CD8-positive, alpha-beta memory T cell (primary cell): Measurements from ENCODE around the gene PTPRM. TPM values are rescaled to one million over a fixed set of nuclear protein-coding genes. Genes with fewer than 3 reads are reported as not detected.
A peak's percentile ranks its signal among the peaks of the same experiment; 100 is the strongest.

Experiments
- CTCF ChIA-PET: fragments of 350-600 bp; sonication (Branson Sonifier 250); formaldehyde crosslinking; loops from one replicate; lab custom pipeline; 2021; ENCODE audit warnings: antibody characterized with exemption; lab: Charles Lee
- POLR2A ChIA-PET: fragments of 350-600 bp; sonication (Branson Sonifier 250); formaldehyde crosslinking; loops from one replicate; lab custom pipeline; 2021; ENCODE audit warnings: antibody characterized with exemption; lab: Charles Lee
- DNase-seq, 5 donors: peaks; one replicate each; pipeline versions ENCODE4 v3.0.0 to v3.0.0-alpha.2; 2020 to 2022; ENCODE audit warnings: mixed read lengths in 1 of 5
- H3K27ac ChIP-seq: one replicate; pipeline ENCODE4 v1.7.0; 2013; ENCODE audit warnings: low read depth, mild to moderate bottlenecking, low read length, moderate library complexity
- H3K27me3 ChIP-seq: 2 replicates; pipeline ENCODE4 v1.7.0; 2013; ENCODE audit warnings: low read length, mild to moderate bottlenecking; ENCODE audit not compliant: insufficient read depth, poor library complexity, severe bottlenecking
- H3K36me3 ChIP-seq: 2 replicates; pipeline ENCODE4 v1.7.0; 2013; ENCODE audit warnings: mild to moderate bottlenecking, low read length, moderate library complexity; ENCODE audit not compliant: insufficient read depth
- H3K4me1 ChIP-seq: 2 replicates; pipeline ENCODE4 v1.7.0; 2013; ENCODE audit warnings: mild to moderate bottlenecking, low read length, moderate library complexity; ENCODE audit not compliant: insufficient read depth
- H3K4me3 ChIP-seq: 2 replicates; pipeline ENCODE4 v1.7.0; 2013; ENCODE audit warnings: mild to moderate bottlenecking, low read length
- H3K9me3 ChIP-seq: 2 replicates; pipeline ENCODE4 v1.7.0; 2013; ENCODE audit warnings: mild to moderate bottlenecking, low read length
- H3K27ac Mint-ChIP-seq, 8 donors: one replicate each; pipeline ENCODE4 v1.8.0; 2020 to 2021; ENCODE audit warnings: mixed read lengths in 8 of 8, mild to moderate bottlenecking in 6 of 8, inconsistent platforms in 3 of 8, moderate library complexity in 3 of 8
- H3K27me3 Mint-ChIP-seq, 2 donors: one replicate each; pipeline ENCODE4 v1.8.0; 2020 to 2021; ENCODE audit warnings: mixed read lengths in 2 of 2, mild to moderate bottlenecking in 1 of 2, moderate library complexity in 1 of 2
- H3K36me3 Mint-ChIP-seq, 3 donors: one replicate each; pipeline ENCODE4 v1.8.0; 2020 to 2021; ENCODE audit warnings: mixed read lengths in 3 of 3, inconsistent platforms in 1 of 3, mild to moderate bottlenecking in 1 of 3
- H3K4me1 Mint-ChIP-seq, 3 donors: one replicate each; pipeline ENCODE4 v1.8.0; 2020 to 2021; ENCODE audit warnings: mixed read lengths in 3 of 3, inconsistent platforms in 1 of 3, mild to moderate bottlenecking in 1 of 3
- H3K4me3 Mint-ChIP-seq, 7 donors: one replicate each; pipeline ENCODE4 v1.8.0; 2020 to 2021; ENCODE audit warnings: mixed read lengths in 7 of 7, mild to moderate bottlenecking in 6 of 7, moderate library complexity in 4 of 7, inconsistent platforms in 2 of 7
- H3K9me3 Mint-ChIP-seq, 5 donors: one replicate each; pipeline ENCODE4 v1.8.0; 2020 to 2022; ENCODE audit warnings: mixed read lengths in 5 of 5, mild to moderate bottlenecking in 3 of 5, moderate library complexity in 2 of 5, inconsistent platforms in 1 of 5
- polyA plus RNA-seq: library from polyadenylated mRNA; unstranded; fragments of 300-500 nt; fragmentation: Illumina TruSeq; gene quantifications from one replicate; pipeline ENCODE4 v1.2.3, GENCODE V29; 2021
- total RNA-seq, 2 experiments: library from RNA; stranded (reverse); gene quantifications; one replicate each; pipeline ENCODE4 v1.2.3, GENCODE V29; 2021

PTPRM gene
- total and polyA plus RNA-seq, 3 experiments from 2014 or later: 3.9 to 7.4 (median 5.3) TPM

- Histone ChIP-seq H3K36me3 (no peaks in the 10 kb centered on the region), H3K27ac (no peak overlapping the region), H3K4me1 (no peaks in the 10 kb centered on the region), H3K9me3 (peaks cover 4% of the 10 kb centered on the region), H3K27me3 (no peaks in the 10 kb centered on the region), H3K4me3 (no peak overlapping the region)
- Mint-ChIP-seq H3K36me3 (peaks cover 0 to 2% (median 0%) of the 10 kb centered on the region in 3 donors), H3K4me1 (peaks cover 0 to 6% (median 0%) of the 10 kb centered on the region in 3 donors), H3K9me3 (peaks cover 8 to 18% (median 10%) of the 10 kb centered on the region in 5 donors), H3K27ac (no peak overlapping the region), H3K4me3 (no peak overlapping the region), H3K27me3 (no peaks in the 10 kb centered on the region)
- ChIA-PET CTCF (no interaction called here), POLR2A (no interaction called here)
- no peak for DNase-seq
Measured at GRCh38 chr18:7809455-7809854, 242.3 kb downstream of the PTPRM start.

- Mint-ChIP-seq H3K36me3 (peaks cover 0 to 6% (median 0%) of the 10 kb centered on the region in 3 donors), H3K4me1 (peaks cover 0 to 4% (median 0%) of the 10 kb centered on the region in 3 donors), H3K9me3 (peaks cover 13 to 24% (median 15%) of the 10 kb centered on the region in 5 donors), H3K27ac (no peak overlapping the region), H3K27me3 (no peaks in the 10 kb centered on the region), H3K4me3 (no peak overlapping the region)
- ChIA-PET POLR2A (no interaction called here), CTCF (no interaction called here)
- Histone ChIP-seq H3K36me3 (no peaks in the 10 kb centered on the region), H3K9me3 (peaks cover 6% of the 10 kb centered on the region), H3K27ac (no peak overlapping the region), H3K4me3 (no peak overlapping the region), H3K27me3 (no peaks in the 10 kb centered on the region), H3K4me1 (no peaks in the 10 kb centered on the region)
- no peak for DNase-seq
Measured at GRCh38 chr18:7809978-7810377, 242.9 kb downstream of the PTPRM start.

GRCh38 chr18:7812431-7813063 lies 245.4 kb downstream of the PTPRM start:
- ChIA-PET POLR2A (no interaction called here), CTCF (no interaction called here)
- no peaks in the 10 kb centered on the region for H3K4me1 Mint-ChIP-seq
- H3K27ac ChIP-seq: no peak overlapping the region
- no peaks in the 10 kb centered on the region for H3K4me1 ChIP-seq
- H3K9me3 ChIP-seq: peaks cover 6% of the 10 kb centered on the region
- peak overlapping the region in 1 of 7 donors; percentile 9 for H3K4me3 Mint-ChIP-seq
- no peaks in the 10 kb centered on the region for H3K36me3 ChIP-seq
- H3K27ac Mint-ChIP-seq: no peak overlapping the region
- H3K4me3 ChIP-seq: no peak overlapping the region
- no peaks in the 10 kb centered on the region for H3K27me3 Mint-ChIP-seq
- no peaks in the 10 kb centered on the region for H3K27me3 ChIP-seq
- peaks cover 0 to 10% (median 0%) of the 10 kb centered on the region in 3 donors for H3K36me3 Mint-ChIP-seq
- no peak for DNase-seq
- H3K9me3 Mint-ChIP-seq: peaks cover 17 to 37% (median 20%) of the 10 kb centered on the region in 5 donors

GRCh38 chr18:7813131-7813530 lies 246.0 kb downstream of the PTPRM start:
- H3K27me3 Mint-ChIP-seq: no peaks in the 10 kb centered on the region
- DNase-seq: no peak

GRCh38 chr18:7814754-7815315 lies 247.7 kb downstream of the PTPRM start:
- no peak for DNase-seq
- H3K27me3 Mint-ChIP-seq: no peaks in the 10 kb centered on the region
- H3K27ac ChIP-seq: no peak overlapping the region
- no peaks in the 10 kb centered on the region for H3K27me3 ChIP-seq
- no peaks in the 10 kb centered on the region for H3K4me1 ChIP-seq
- ChIA-PET CTCF (no interaction called here), POLR2A (no interaction called here)
- H3K36me3 ChIP-seq: no peaks in the 10 kb centered on the region
- H3K9me3 Mint-ChIP-seq: peaks cover 17 to 42% (median 22%) of the 10 kb centered on the region in 5 donors
- H3K27ac Mint-ChIP-seq: peak overlapping the region in 1 of 8 donors; percentile 26
- H3K9me3 ChIP-seq: peaks cover 6% of the 10 kb centered on the region
- H3K4me3 ChIP-seq: no peak overlapping the region
- H3K4me3 Mint-ChIP-seq: no peak overlapping the region
- peaks cover 0 to 10% (median 0%) of the 10 kb centered on the region in 3 donors for H3K36me3 Mint-ChIP-seq
- H3K4me1 Mint-ChIP-seq: no peaks in the 10 kb centered on the region

More at GRCh38 chr18:7813131-7813530, 246.0 kb downstream of the PTPRM start:
- H3K36me3 Mint-ChIP-seq: peaks cover 0 to 10% (median 0%) of the 10 kb centered on the region in 3 donors
- no peaks in the 10 kb centered on the region for H3K4me1 Mint-ChIP-seq
- ChIA-PET POLR2A (no interaction called here), CTCF (no interaction called here)
- H3K27ac Mint-ChIP-seq: no peak overlapping the region
- no peak overlapping the region for H3K4me3 Mint-ChIP-seq
- peaks cover 17 to 37% (median 22%) of the 10 kb centered on the region in 5 donors for H3K9me3 Mint-ChIP-seq
- H3K27ac ChIP-seq: no peak overlapping the region
- H3K4me1 ChIP-seq: no peaks in the 10 kb centered on the region
- H3K27me3 ChIP-seq: no peaks in the 10 kb centered on the region
- peaks cover 6% of the 10 kb centered on the region for H3K9me3 ChIP-seq
- H3K4me3 ChIP-seq: no peak overlapping the region
- no peaks in the 10 kb centered on the region for H3K36me3 ChIP-seq

- Mint-ChIP-seq H3K36me3 (peaks cover 0 to 10% (median 0%) of the 10 kb centered on the region in 3 donors), H3K9me3 (peaks cover 17 to 42% (median 20%) of the 10 kb centered on the region in 5 donors), H3K27me3 (no peaks in the 10 kb centered on the region), H3K27ac (no peak overlapping the region), H3K4me3 (no peak overlapping the region), H3K4me1 (no peaks in the 10 kb centered on the region)
- ChIA-PET CTCF (no interaction called here), POLR2A (no interaction called here)
- no peak for DNase-seq
- Histone ChIP-seq H3K4me1 (no peaks in the 10 kb centered on the region), H3K27me3 (no peaks in the 10 kb centered on the region), H3K9me3 (peaks cover 6% of the 10 kb centered on the region), H3K27ac (no peak overlapping the region), H3K36me3 (no peaks in the 10 kb centered on the region), H3K4me3 (no peak overlapping the region)
Measured at GRCh38 chr18:7815787-7816186, 248.7 kb downstream of the PTPRM start.

GRCh38 chr18:7817575-7818230 lies 250.6 kb downstream of the PTPRM start:
- H3K4me3 Mint-ChIP-seq: no peak overlapping the region
- H3K27me3 Mint-ChIP-seq: no peaks in the 10 kb centered on the region
- no peaks in the 10 kb centered on the region for H3K36me3 ChIP-seq
- H3K36me3 Mint-ChIP-seq: peaks cover 0 to 10% (median 0%) of the 10 kb centered on the region in 3 donors
- POLR2A ChIA-PET: no interaction called here
- no peaks in the 10 kb centered on the region for H3K4me1 Mint-ChIP-seq
- H3K9me3 Mint-ChIP-seq: peaks cover 17 to 37% (median 20%) of the 10 kb centered on the region in 5 donors
- H3K27ac Mint-ChIP-seq: no peak overlapping the region
- H3K4me1 ChIP-seq: no peaks in the 10 kb centered on the region
- no peak for DNase-seq
- H3K9me3 ChIP-seq: peaks cover 6% of the 10 kb centered on the region
- H3K27ac ChIP-seq: no peak overlapping the region
- CTCF ChIA-PET: no interaction called here
- no peak overlapping the region for H3K4me3 ChIP-seq
- no peaks in the 10 kb centered on the region for H3K27me3 ChIP-seq

GRCh38 chr18:7821784-7822183 lies 254.7 kb downstream of the PTPRM start:
- H3K9me3 Mint-ChIP-seq: peaks cover 0 to 9% (median 0%) of the 10 kb centered on the region in 5 donors
- H3K36me3 Mint-ChIP-seq: no peaks in the 10 kb centered on the region
- no peak overlapping the region for H3K4me3 Mint-ChIP-seq
- ChIA-PET POLR2A (no interaction called here), CTCF (no interaction called here)
- Histone ChIP-seq H3K9me3 (no peaks in the 10 kb centered on the region), H3K27ac (no peak overlapping the region), H3K36me3 (no peaks in the 10 kb centered on the region), H3K4me1 (no peaks in the 10 kb centered on the region), H3K27me3 (no peaks in the 10 kb centered on the region), H3K4me3 (no peak overlapping the region)
- H3K27me3 Mint-ChIP-seq: no peaks in the 10 kb centered on the region
- H3K4me1 Mint-ChIP-seq: no peaks in the 10 kb centered on the region
- no peak overlapping the region for H3K27ac Mint-ChIP-seq
- no peak for DNase-seq
